Measurements from ENCODE around the gene DSTN.

The DSTN gene

GRCh38 chr20:17617212-17617867, 47.5 kb downstream of the DSTN start:
- TF ChIP-seq, protein P1, sequence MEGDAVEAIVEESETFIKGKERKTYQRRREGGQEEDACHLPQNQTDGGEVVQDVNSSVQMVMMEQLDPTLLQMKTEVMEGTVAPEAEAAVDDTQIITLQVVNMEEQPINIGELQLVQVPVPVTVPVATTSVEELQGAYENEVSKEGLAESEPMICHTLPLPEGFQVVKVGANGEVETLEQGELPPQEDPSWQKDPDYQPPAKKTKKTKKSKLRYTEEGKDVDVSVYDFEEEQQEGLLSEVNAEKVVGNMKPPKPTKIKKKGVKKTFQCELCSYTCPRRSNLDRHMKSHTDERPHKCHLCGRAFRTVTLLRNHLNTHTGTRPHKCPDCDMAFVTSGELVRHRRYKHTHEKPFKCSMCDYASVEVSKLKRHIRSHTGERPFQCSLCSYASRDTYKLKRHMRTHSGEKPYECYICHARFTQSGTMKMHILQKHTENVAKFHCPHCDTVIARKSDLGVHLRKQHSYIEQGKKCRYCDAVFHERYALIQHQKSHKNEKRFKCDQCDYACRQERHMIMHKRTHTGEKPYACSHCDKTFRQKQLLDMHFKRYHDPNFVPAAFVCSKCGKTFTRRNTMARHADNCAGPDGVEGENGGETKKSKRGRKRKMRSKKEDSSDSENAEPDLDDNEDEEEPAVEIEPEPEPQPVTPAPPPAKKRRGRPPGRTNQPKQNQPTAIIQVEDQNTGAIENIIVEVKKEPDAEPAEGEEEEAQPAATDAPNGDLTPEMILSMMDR (IDR thresholded peaks at IDR 0.05; ENCODE audit: low read depth, low read length) = peak; percentile 58
- peak; percentile 37 to 50 for DNase-seq (ENCODE audit: low read depth in 2 of 2)
- no peak overlapping the region for H3K4me3 ChIP-seq (replicated peaks in 1 of 2; ENCODE audit: low read depth in 2 of 2, low read length in 2 of 2)

DNA sequence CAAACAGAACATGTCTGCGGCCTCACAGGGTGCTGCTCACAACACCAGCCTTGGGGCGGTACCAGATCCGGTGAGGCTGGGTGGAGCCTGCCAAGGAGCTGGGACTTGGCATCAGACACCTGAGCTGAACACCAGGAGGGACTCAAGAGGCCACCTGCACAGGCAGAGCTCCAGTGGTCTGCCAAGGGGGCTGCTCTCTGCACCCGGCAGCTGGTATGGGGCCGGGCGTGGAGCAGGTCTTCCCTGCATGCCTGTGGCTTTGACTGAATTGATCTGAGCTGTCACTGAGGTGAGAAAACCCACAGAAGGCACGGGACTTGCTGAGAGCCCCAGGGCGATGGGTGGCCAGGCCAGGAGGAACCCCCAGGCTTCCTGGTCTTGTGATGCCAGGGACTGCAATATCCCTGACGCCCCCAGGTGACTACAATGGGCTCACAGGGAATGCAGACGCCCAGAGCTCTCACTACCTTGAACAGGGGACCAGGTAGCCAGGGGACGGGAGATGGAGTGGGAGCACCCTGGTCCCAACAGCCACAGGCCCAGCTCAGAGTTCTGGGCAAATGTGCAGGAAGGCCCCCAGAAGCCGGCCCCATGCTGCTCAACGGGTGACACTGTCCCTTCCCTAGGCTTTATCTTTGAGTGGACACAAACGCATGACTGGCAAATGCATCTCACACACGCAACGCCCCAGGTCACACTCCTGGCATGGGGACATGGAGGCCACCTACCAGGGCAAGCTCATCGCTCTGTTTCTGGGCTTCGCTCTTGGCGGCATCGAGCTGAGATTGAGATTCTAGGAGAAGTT, 48.2 kb downstream of the DSTN start:
- TF ChIP-seq, protein P1 (IDR thresholded peaks at IDR 0.05; ENCODE audit: low read depth, low read length) = no peak
- no peak overlapping the region for H3K4me3 ChIP-seq (replicated peaks in 1 of 2; ENCODE audit: low read depth in 2 of 2, low read length in 2 of 2)
- no peak for DNase-seq (ENCODE audit: low read depth in 2 of 2)

GRCh38 chr20:17618673-17619013, 48.8 kb downstream of the DSTN start:
- H3K4me3 ChIP-seq (replicated peaks in 1 of 2; ENCODE audit: low read depth in 2 of 2, low read length in 2 of 2) = no peak overlapping the region
- TF ChIP-seq, protein P1 (IDR thresholded peaks at IDR 0.05; ENCODE audit: low read depth, low read length) = no peak
- DNase-seq (ENCODE audit: low read depth in 2 of 2) = no peak

DNA sequence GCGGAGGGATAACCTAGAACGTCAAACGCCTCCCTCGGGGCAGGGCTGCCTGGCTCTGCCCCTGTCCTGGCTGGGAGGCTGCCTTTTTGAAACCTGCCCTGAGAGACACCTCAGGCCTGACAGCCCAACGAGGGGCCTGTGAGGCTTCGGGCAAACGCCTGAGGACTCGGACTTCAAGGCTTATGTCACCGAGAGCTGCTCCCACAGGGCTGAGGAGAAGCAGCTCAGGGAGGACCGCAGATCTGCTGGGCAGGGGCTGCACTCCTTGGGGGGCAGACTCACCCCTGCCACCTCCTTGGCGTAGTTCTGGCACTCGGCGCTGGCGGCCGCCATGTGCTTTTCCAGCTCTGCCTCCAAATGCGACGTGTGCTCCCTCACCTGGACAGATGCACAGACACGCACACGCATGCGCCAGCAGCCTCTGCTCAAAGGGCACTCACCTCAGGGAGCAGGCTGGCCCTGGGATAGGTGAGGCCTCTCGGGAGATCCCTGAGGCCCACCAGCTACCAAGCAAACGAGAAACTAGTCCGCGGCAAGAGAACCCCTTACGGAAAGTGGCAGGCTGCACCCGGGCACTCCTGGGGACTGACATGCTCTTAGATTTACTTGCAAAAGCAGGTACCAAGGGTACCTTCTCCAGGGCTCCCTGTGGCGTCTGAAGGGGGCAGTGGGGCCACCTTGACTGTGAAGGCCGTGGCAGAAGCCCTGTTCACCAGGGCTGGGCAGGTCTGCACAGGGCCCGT, 49.6 kb downstream of the DSTN start:
- TF ChIP-seq, protein P1 (IDR thresholded peaks at IDR 0.05; ENCODE audit: low read depth, low read length) = no peak
- no peak for DNase-seq (ENCODE audit: low read depth in 2 of 2)
- no peak overlapping the region for H3K4me3 ChIP-seq (replicated peaks in 1 of 2; ENCODE audit: low read depth in 2 of 2, low read length in 2 of 2)

DNA sequence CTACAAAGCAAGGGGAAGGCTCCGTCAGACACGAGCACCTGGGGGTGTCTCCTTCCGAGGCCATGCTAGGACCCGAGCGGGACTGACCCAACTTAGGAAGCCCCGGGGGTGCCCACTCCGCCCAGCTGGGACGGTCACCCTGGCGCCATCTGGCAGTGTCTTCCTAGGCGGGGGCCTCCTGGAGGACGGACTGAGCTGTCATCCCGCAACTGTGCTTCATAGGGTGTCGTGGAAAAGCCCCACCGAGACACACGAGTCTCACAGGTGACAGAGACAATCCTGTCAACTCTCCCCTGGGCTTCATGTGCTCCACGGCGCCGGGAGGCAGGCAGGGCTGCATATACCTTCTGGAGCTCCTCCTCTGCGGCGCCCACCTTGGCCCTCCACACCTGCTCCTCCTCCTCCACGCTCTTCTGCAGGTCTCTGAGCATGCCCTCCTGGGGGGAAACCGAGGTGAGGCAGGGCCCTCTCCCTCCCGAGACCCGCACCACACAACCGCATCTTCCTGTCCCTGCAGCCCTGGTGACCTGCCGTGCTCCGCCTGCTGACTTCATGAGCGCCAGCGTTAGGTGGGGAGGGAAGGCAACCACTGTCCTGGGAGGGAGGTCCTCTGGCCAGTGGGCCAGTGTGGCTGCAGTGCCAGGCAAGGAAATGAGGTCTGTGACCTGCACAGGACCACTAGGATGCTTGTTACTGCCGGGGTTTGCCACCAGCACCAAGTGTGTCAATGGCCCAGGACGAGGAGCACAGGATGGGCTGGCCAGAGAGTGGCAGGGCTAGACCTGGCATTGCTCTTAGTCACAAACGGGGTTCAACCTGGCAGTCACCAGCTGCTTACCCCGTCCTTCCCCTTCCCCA, 50.7 kb downstream of the DSTN start:
- DNase-seq (ENCODE audit: low read depth in 2 of 2) = no peak
- TF ChIP-seq, protein P1 (IDR thresholded peaks at IDR 0.05; ENCODE audit: low read depth, low read length) = no peak
- H3K4me3 ChIP-seq (replicated peaks in 1 of 2; ENCODE audit: low read depth in 2 of 2, low read length in 2 of 2) = no peak overlapping the region
